NCI-H524 treated with DMSO at 0.1 percent for 48 hours (cell line): ENCODE results near the gene NFAM1.

ENCODE experiments used
- DNase-seq: peaks from one replicate; lab custom pipeline; 2025; lab: John Stamatoyannopoulos, UW

Gene NFAM1

DNA sequence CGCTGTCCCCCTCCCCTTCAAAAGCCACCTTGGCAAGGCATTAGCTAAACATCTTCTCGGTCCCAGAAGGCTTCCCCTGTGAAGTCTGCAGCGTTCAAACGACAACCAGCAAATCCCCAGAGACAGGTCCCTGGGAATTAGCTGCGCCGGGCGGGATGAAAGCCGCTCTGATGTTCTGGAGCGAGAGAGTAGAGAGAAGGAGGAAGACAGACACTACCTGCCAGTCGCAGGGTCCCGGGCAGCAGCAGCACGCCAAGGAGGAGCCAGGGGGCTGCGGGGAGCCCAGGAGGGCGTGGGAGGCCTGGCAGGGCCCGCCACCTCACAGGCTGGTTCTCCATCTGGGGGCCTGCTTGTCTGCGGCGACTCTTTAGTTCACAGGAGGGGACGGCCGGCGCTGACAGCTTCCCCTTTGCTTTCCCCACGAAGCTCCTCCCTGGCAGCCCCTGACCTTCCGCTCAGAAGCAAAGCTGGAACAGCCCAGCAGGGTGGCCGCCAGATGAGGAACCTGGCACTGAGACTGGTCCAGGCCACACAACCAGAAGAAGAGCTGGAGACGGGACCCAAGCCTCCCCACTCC is at the start of gene NFAM1:
NFAM1 (minus strand) TSS at position 384 of the 577 bp plus-strand sequence; CDS start at position 338, 46 bp downstream.
- DNase-seq = peak; percentile 34

- no peak for DNase-seq
These were observed 42.9 kb upstream of the NFAM1 start for GRCh38 chr22:42475122-42475521.

DNA sequence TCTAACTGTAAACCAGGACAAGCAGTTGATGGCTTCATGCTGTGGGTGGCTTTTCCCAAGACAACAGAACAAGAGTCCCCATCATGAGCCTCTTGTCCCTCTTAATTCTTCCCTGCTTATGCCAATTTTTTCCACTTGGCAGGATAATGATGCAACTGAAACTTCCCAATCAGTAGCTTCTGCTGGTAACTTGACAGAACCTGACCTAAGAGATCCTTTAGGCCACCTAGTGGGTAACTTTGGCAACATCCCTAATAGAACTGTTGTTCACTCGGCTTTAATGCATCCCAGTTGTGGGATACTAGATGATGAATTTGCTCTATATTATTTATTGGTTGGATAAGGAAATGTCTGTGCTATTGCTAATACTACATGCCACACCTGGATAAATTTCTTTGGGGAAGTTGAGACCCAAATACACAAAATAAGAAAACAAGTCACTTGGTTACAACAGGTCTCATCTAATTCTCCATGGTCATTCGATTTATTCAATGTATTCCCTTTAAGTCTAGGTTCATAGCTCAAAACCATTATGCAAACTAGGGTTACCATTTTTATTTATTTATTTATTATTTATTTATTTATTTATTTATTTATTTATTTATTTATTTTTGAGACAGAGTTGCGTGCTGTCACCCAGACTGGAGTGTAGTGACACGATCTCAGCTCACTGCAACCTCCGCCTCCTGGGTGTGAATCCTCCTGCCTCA is 41.4 kb upstream of the NFAM1 start:
- peak; percentile 19 for DNase-seq

- no peak for DNase-seq
These were observed 40.5 kb upstream of the NFAM1 start for GRCh38 chr22:42472671-42473070.

DNA sequence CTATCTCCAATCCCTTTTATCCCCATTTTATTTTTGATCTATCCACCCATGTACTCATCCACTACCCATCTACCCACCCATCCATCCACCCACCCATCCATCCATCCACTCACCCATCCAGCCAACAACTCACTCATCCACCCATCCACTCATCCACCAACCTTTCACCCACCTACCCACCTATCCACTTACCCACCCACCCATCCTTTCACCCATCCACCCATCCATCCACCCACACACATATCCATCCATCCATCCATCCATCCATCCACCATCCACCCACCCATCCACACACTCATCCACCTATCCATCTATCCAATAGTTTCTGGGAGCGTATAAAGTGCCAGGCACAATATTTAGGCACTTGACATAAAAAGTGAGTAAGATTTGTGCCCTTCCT is 39.2 kb upstream of the NFAM1 start:
- no peak for DNase-seq

DNA sequence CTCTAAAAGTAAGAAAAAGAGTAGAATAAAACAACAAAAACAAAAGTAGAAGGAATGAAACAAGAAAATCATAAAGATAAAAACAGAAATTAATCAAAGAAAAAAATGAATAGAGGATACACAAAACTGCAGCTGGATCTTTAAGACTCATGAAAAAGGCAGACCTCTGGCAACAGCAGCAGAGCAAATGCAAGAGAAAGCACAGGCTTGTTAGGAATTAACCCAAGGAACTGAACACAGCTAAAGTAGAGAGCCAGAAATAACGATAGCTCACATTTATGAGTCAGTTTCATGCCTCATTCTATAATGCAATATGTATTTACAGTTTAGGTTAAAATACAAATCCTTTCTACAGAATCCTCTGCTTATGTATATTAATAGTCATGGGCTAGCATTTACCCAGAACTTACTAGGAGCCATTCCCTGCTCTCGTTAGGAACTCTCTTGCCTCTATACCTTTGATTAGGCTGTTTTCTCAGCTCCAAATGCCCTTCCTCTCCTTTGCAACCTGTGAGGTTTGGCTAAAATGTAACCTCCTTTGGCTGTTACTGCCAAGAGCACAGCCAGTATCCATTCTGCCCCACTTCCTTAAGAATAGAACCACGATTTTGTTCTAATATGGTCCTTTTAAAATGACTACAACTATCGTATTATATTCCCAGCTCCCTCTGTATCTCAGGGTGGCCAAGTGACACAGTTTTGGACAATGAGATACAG is 38.3 kb upstream of the NFAM1 start:
- no peak for DNase-seq

DNA sequence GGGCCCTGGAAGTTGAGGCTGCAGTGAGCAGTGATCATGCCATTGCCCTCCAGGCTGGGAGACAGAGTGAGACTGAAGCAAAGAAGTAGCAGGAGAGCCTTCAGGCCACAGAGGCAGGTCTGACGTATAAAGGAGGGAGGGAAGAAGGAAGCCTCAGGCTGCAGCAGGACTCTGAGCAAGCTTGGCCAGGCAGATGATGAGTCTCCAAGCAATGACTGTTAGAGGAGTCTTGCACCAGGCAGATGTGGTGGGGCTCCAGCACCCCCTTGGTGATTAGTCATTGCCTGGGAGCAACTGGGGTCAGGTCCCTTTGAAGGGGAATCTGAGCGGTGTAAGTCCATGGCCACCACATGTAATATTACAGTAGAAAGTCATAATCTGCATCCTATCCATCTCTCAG is 36.6 kb upstream of the NFAM1 start:
- no peak for DNase-seq

GRCh38 chr22:42462016-42462415 is 29.8 kb upstream of the NFAM1 start:
- DNase-seq = no peak

DNA sequence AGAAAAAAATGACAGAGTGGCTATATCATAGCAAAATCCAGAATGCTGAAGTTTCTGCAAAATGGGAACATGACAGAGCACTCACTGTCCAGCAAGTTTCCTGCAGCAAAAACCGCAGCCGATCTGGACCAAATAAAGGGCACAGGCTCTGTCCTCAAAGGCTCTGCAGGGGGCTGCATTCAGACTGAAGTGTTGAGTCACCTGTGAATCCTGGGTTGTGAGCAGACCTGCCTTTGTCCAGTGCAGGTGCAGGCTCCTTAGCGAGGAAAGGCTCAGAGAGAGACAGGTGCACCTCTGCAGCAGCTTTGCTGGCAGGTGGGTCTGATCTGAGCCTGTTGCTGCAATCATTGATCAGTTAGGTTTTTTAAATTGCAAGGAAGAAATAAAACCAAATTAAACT is 29.3 kb upstream of the NFAM1 start:
- DNase-seq = no peak

DNA sequence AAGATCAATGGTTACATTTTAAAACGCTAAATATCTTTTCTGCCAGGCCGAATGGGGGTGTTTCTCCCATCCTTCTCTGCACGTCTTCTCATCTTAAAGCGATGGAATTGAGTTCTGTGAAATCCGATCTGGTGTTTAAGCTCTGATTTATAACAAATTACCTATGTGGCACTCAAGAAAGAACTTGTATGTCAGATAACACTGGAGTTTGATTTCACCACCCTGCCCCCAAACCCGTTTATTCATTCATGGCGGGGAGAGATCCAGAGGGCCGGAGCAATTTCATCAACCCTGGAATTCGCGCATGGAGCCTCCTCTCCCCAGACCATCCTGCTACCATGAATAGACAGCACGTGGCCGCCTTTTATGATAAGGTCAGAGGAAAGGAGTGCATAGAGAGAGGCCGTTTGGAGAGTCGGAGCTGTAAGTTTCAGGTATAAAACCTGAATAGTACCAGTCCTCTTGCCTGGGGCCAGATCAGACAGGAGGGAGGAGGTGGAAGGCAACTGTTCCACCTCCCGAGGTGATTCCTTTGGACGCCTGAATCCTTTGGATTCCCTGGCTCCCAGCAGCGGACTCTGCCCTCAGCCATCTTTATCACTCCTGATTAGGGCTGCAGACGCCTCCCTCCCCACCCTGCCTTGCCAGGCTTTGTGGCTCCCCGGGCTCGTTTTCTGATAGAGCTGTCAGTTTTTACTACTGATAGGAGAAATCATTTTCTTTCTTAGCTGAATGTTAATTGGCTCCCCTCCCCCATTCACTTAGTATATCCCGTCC is 27.3 kb upstream of the NFAM1 start:
- no peak for DNase-seq

GRCh38 chr22:42452916-42453315 is 20.7 kb upstream of the NFAM1 start:
- DNase-seq = no peak

DNA sequence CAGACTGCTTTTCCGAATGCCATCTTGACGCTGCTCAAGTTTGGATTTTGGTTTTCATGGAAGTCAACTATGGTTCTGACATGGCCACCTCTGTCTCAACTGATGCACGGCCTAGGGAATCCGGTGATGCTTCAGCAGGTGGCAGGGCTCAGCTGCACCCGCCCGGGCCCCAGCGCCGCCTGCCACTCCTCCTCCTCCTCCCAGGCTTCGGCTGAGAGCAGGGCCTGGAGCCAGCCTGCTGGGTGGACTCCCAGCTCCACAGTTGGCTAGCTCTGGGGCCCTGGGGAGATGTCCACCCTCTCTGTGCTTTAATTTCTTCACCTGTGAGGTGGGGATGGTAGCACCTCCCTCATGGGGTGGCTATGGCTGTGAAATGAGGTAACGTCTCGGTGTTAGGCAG is 20.3 kb upstream of the NFAM1 start:
- no peak for DNase-seq

- DNase-seq = no peak
These were observed 19.4 kb upstream of the NFAM1 start for GRCh38 chr22:42451499-42452145.

GRCh38 chr22:42450862-42451261 is 18.7 kb upstream of the NFAM1 start:
- no peak for DNase-seq

GRCh38 chr22:42446151-42446550 is 13.9 kb upstream of the NFAM1 start:
- no peak for DNase-seq

- peak; percentile 59 for DNase-seq
These were observed 12.1 kb upstream of the NFAM1 start for GRCh38 chr22:42444077-42444904.

DNA sequence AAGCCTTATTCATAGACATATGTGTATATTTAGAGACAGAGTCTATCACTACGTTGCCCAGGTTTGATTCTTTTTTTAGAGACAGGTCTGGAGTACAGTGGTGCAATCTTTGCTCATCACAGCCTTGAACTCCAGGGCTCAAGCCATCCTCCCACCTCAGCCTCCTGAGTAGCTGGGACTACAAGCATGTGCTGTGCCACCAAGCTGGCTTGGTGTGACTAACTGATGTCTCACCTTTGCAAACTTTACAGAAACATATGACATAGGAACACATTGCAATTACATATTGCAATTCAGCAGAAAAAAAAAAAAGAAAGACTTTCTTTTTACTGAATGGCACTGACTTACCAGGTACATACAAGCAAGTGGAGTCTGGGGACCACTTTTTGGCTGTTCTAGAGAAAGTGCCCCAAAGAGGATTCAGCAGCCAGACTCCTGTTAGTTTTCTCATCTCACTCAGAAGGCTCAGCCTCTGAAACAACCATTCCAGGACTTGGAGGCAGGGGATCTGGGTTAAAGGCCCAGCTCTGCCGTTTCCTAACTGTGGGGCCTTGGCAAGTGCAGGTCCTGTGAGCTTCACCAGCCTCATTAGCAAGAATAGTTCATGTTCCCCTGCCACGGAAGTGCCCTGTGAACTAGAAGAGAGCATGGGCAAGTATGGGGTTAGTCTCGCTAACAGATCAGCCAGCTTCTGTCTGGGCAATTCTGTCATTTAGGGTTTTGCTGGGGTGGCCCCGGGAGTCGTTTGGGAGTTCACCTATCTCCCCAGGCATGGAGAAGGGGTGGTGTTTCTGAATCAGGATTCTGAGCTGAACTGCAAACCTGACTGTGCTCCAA is 11.3 kb upstream of the NFAM1 start:
- DNase-seq = no peak

DNA sequence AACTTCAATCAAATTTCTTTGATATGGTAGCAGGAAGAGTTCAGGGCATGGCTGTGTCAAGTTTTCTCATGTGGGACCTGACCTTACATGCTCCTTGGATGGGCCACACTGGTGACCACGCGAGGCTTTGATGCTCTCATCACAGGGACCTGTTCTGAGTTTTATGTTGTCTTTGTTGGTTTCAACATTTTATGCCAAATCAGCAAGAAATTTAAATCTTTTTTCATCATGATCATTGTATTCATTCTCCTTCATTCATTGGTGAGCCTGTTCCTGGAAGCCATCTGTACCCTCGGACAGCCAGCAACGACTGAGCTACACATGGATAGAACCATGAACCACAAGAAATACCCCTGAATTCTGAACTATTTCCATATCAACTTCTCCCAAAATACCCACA is 10.5 kb upstream of the NFAM1 start:
- no peak for DNase-seq

GRCh38 chr22:42440728-42441127 is 8.5 kb upstream of the NFAM1 start:
- DNase-seq = no peak
